IPS-15b (cell line): Measurements from ENCODE around the gene SLC9B2.

Experiments used
- H3K27me3 ChIP-seq: one replicate; pipeline ENCODE4 v1.6.1; 2013; ENCODE audit warnings: low read length; ENCODE audit not compliant: control insufficient read depth, insufficient read depth
- H3K36me3 ChIP-seq: one replicate; pipeline ENCODE4 v1.6.1; 2013; ENCODE audit warnings: low read length; ENCODE audit not compliant: control insufficient read depth, insufficient read depth
- H3K4me1 ChIP-seq: one replicate; pipeline ENCODE4 v1.6.1; 2013; ENCODE audit warnings: mild to moderate bottlenecking, low read length; ENCODE audit not compliant: control insufficient read depth, insufficient read depth
- H3K4me3 ChIP-seq: one replicate; pipeline ENCODE4 v1.5.1; 2013; ENCODE audit warnings: low read depth, low read length
- H3K9ac ChIP-seq: one replicate; pipeline ENCODE4 v1.6.1; 2013; ENCODE audit warnings: low read depth, mild to moderate bottlenecking, low read length
- H3K9me3 ChIP-seq: one replicate; pipeline ENCODE4 v1.6.1; 2013; ENCODE audit warnings: mild to moderate bottlenecking, low read length; ENCODE audit not compliant: control insufficient read depth, insufficient read depth

SLC9B2 gene

GRCh38 chr4:103098341-103098740 lies 21.8 kb upstream of the SLC9B2 start:
- H3K9ac ChIP-seq, result peak overlapping the region; percentile 37
- no peaks in the 10 kb centered on the region for H3K36me3 ChIP-seq
- no peaks in the 10 kb centered on the region for H3K9me3 ChIP-seq
- H3K4me3 ChIP-seq, result no peak overlapping the region
- no peaks in the 10 kb centered on the region for H3K4me1 ChIP-seq
- no peaks in the 10 kb centered on the region for H3K27me3 ChIP-seq

GRCh38 chr4:103097112-103097511 lies 20.6 kb upstream of the SLC9B2 start:
- H3K27me3 ChIP-seq, result no peaks in the 10 kb centered on the region
- H3K36me3 ChIP-seq, result no peaks in the 10 kb centered on the region
- H3K9me3 ChIP-seq, result no peaks in the 10 kb centered on the region

DNA sequence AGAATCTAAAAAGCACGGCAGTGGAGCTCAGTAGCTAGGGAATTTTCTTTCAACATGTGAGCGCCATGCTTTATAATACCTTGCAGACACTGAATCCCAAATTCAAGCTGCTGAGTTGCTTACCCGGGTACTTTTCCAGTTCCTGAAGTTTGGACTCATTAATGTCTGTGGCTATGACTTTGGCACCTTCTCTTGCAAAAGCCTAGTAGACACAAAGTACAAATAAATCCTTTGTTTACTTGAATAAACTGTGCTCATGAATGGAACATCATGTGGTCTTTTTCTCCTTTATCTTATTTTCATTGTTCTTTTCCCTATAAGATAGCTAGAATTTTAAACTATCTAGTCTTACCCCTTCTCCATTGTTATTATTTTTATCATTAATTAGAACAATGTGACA lies 18.5 kb upstream of the SLC9B2 start:
- no peaks in the 10 kb centered on the region for H3K9me3 ChIP-seq
- H3K36me3 ChIP-seq, result no peaks in the 10 kb centered on the region
- no peak overlapping the region for H3K4me3 ChIP-seq
- no peaks in the 10 kb centered on the region for H3K4me1 ChIP-seq
- no peak overlapping the region for H3K9ac ChIP-seq
- H3K27me3 ChIP-seq, result no peaks in the 10 kb centered on the region

More at GRCh38 chr4:103097112-103097511, 20.6 kb upstream of the SLC9B2 start:
- no peak overlapping the region for H3K9ac ChIP-seq
- no peaks in the 10 kb centered on the region for H3K4me1 ChIP-seq
- no peak overlapping the region for H3K4me3 ChIP-seq

GRCh38 chr4:103092245-103092644 lies 15.7 kb upstream of the SLC9B2 start:
- H3K9me3 ChIP-seq, result no peaks in the 10 kb centered on the region
- H3K27me3 ChIP-seq, result no peaks in the 10 kb centered on the region
- no peak overlapping the region for H3K9ac ChIP-seq
- no peak overlapping the region for H3K4me3 ChIP-seq
- H3K36me3 ChIP-seq, result no peaks in the 10 kb centered on the region
- no peaks in the 10 kb centered on the region for H3K4me1 ChIP-seq

DNA sequence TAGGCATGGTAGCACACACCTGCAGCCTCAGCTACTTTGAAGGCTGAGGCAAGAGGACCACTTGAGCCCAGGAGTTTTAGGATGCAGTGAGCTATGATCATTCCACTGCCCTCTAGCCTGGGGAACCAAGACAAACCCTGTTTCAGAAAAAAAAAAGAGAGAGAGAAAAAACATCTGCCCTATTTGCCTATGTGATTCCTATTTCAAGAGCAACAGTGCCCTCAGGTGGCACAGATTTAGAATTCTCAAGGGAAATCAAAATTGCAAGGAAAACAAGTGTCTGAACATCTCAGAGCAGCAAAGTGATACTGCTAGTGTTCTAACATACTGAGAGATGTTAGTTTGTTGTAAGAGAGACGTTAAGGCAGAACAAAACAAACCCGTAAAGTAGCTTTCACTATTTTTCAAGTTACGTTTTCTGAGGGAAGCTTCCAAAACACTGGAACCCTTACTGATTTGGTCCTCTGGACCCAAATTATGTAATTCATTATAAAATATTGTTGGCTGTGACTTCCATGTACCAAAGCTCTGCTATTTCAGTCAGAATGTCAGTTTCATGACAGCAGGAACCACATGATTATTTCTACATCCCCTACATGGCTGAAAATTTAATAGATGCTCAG lies 15.2 kb upstream of the SLC9B2 start:
- no peaks in the 10 kb centered on the region for H3K27me3 ChIP-seq
- no peaks in the 10 kb centered on the region for H3K36me3 ChIP-seq
- H3K9me3 ChIP-seq, result no peaks in the 10 kb centered on the region
- H3K4me1 ChIP-seq, result no peaks in the 10 kb centered on the region
- H3K9ac ChIP-seq, result no peak overlapping the region
- H3K4me3 ChIP-seq, result no peak overlapping the region

GRCh38 chr4:103089481-103089880 lies 12.9 kb upstream of the SLC9B2 start:
- H3K4me1 ChIP-seq, result no peaks in the 10 kb centered on the region
- H3K9ac ChIP-seq, result no peak overlapping the region
- H3K9me3 ChIP-seq, result no peaks in the 10 kb centered on the region
- no peaks in the 10 kb centered on the region for H3K27me3 ChIP-seq
- no peaks in the 10 kb centered on the region for H3K36me3 ChIP-seq
- no peak overlapping the region for H3K4me3 ChIP-seq

GRCh38 chr4:103086551-103086950 lies 10.0 kb upstream of the SLC9B2 start:
- H3K4me1 ChIP-seq, result no peaks in the 10 kb centered on the region
- no peak overlapping the region for H3K4me3 ChIP-seq
- no peaks in the 10 kb centered on the region for H3K27me3 ChIP-seq
- no peaks in the 10 kb centered on the region for H3K9me3 ChIP-seq
- no peaks in the 10 kb centered on the region for H3K36me3 ChIP-seq
- no peak overlapping the region for H3K9ac ChIP-seq

DNA sequence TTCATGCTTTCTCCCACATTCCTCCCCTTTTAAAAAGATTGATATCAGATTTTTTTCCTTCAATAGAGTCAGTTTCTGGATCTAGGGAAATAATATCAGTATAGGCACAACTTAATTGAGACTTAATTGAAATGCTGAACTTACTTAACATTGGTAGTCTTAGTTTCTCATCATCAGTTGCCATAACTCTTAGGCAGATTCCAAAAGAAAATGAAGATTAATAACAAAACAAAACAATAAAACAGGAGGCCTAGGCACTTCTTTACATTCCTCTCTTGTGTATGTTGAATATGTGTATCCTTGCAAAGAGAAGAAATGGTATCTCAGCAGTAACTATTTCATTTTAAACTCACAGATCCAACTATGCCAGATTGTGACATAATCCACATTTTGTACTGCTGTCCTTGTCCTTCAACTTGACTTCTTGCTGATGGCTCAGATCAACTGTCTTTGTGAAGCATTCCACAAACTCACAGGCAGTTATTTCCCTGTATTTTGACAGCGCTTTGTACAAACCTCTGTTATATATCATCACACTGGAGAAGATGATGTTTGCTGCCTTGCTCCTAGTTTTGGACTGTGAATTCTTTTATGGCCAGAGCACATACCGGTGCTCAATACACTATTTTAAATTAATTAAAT lies 9.1 kb upstream of the SLC9B2 start:
- H3K9ac ChIP-seq, result no peak overlapping the region
- H3K36me3 ChIP-seq, result no peaks in the 10 kb centered on the region
- no peaks in the 10 kb centered on the region for H3K4me1 ChIP-seq
- H3K27me3 ChIP-seq, result no peaks in the 10 kb centered on the region
- no peaks in the 10 kb centered on the region for H3K9me3 ChIP-seq
- H3K4me3 ChIP-seq, result no peak overlapping the region

DNA sequence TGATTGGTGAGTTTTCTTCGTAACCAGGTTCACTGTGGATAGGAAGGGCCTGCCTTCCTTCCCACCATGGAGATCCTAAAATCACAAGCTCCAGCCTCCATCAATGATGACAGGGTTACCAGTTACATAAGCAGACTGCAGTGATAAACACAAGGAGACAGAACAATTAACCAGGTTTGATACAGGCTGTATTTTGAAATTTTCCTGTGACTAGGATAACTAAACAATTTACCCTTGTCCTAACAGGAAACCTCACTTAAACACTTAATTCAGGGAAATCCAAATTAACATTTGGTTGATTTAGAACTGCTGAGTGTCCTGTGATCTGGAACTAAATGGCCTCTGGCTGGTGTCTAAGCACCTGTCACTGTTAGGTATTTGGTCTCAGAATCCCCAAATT lies 3.1 kb upstream of the SLC9B2 start:
- Histone ChIP-seq H3K9me3 (no peaks in the 10 kb centered on the region), H3K9ac (no peak overlapping the region), H3K4me3 (no peak overlapping the region), H3K36me3 (no peaks in the 10 kb centered on the region), H3K4me1 (peaks cover 4% of the 10 kb centered on the region), H3K27me3 (peaks cover 26% of the 10 kb centered on the region)

DNA sequence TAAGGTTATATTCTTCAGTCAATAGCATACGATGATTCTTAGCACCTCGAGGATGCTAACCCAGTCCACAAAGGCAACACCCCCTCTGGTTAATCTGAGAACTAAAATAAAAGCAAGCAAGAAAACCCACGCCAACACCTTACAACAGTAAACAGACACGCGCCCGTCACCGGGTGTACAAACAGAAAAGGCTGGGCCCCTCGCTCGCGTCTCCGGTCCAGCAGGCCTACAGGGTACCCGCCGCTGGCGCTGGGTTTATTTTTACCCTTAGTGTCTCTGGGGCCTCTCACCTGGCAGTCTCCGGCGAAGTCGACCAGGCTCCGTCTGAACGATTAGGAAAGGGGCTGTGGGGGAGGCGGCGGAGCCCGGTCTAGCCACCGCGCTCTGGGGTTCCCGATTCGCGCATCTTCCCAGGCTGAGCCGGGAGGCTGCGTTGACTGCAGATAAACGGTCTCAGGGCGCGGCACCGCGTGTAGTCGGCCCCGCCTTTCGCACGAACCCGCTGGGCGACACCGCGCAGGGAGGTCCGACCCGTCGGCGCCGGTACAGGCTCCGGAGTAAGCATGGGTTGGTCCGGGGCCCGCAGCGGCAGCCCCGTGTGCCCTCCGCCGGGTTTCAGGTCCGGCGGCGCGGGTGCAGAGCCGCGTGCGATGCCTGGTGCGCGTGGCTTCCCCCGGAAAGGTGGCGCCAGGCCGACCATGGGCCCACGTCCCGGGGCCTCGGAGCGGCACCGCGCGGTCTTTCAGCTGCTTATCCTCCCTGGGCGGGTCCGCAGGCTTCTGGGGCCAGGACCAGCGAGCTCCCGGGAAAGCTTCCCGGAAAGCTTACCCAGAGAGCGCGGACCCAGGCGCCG lies 441 bp downstream of the SLC9B2 start:
- Histone ChIP-seq H3K4me1 (peaks cover 4% of the 10 kb centered on the region), H3K9ac (peak overlapping the region; percentile 73), H3K4me3 (peak overlapping the region; percentile 61), H3K27me3 (peaks cover 33% of the 10 kb centered on the region), H3K9me3 (no peaks in the 10 kb centered on the region), H3K36me3 (no peaks in the 10 kb centered on the region)

DNA sequence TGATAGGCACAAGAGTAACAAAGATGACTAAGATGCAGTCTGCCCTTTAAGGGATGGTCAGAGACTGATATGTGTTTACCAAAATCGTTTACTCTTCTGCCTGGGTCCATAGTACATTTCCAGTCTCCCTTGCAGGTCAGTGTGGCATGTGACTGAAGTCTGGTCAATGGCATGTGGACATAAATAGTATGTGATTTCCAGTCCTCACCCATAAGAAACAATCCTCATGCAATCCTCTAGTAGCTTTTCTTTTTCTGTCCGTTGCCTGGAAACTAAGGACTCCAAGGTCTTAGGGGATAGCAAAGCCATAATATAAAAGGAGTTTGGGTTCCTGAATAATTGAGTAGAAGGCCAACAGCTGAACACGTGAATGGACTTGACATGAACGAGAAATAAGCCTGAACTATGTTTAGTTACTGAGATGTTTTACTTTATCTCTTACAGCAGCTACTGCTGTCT lies 1.1 kb downstream of the SLC9B2 start:
- H3K4me3 ChIP-seq, result peak overlapping the region; percentile 61
- no peaks in the 10 kb centered on the region for H3K9me3 ChIP-seq
- no peaks in the 10 kb centered on the region for H3K36me3 ChIP-seq
- no peak overlapping the region for H3K9ac ChIP-seq
- peaks cover 4% of the 10 kb centered on the region for H3K4me1 ChIP-seq
- H3K27me3 ChIP-seq, result peaks cover 33% of the 10 kb centered on the region
